Measurements from ENCODE around the gene ACTMAP. TPM values are rescaled to one million over a fixed set of nuclear protein-coding genes. Genes with fewer than 3 reads are reported as not detected.
"Not testable (repeated sequence)": the region's sequence is repeated elsewhere in the genome, so short reads cannot be mapped to it uniquely, and the experiment has no call there.

Gene ACTMAP
- total RNA-seq, 1 experiment from 2014 or later = 17.8 TPM

GRCh38 chr19:40786060-40787037, 36.1 kb upstream of the ACTMAP start:
- Mint-ChIP-seq H3K36me3 (ENCODE audit: insufficient read depth, unreplicated experiment) (peaks cover 30% of the 10 kb centered on the region), H3K27me3 (ENCODE audit: unreplicated experiment) (no peaks in the 10 kb centered on the region), H3K27ac (ENCODE audit: unreplicated experiment) (no peak overlapping the region), H3K4me3 (ENCODE audit: low read depth, unreplicated experiment) (no peak overlapping the region), H3K4me1 (ENCODE audit: low read depth, unreplicated experiment) (no peaks in the 10 kb centered on the region), H3K9me3 (ENCODE audit: low read depth, unreplicated experiment) (no peaks in the 10 kb centered on the region)
- no peak for DNase-seq
- BruUV-seq (replicated peaks) = no TSS peak
- intact Hi-C loops (cut with micrococcal nuclease; ENCODE audit: unreplicated experiment) = no loop called here
- CTCF ChIA-PET = interaction anchor here (0.5 to 0.6 kb wide), 3 partner anchors 28 to 397 kb away, joined by 3 read pairs; no protein-coding TSS in a partner anchor
- no peak for TF ChIP-seq CTCF (IDR thresholded peaks at IDR 0.05; ENCODE audit: unreplicated experiment)

GRCh38 chr19:40785526-40785925, 35.2 kb upstream of the ACTMAP start:
- no peak overlapping the region for H3K4me3 Mint-ChIP-seq (ENCODE audit: low read depth, unreplicated experiment)
- intact Hi-C loops (cut with micrococcal nuclease; ENCODE audit: unreplicated experiment) = no loop called here
- no peak for DNase-seq
- H3K27ac Mint-ChIP-seq (ENCODE audit: unreplicated experiment) = no peak overlapping the region
- no TSS peak for BruUV-seq (replicated peaks)
- H3K36me3 Mint-ChIP-seq (ENCODE audit: insufficient read depth, unreplicated experiment) = peaks cover 33% of the 10 kb centered on the region
- no peaks in the 10 kb centered on the region for H3K27me3 Mint-ChIP-seq (ENCODE audit: unreplicated experiment)
- TF ChIP-seq CTCF (IDR thresholded peaks at IDR 0.05; ENCODE audit: unreplicated experiment) = no peak
- CTCF ChIA-PET = no interaction called here
- no peaks in the 10 kb centered on the region for H3K9me3 Mint-ChIP-seq (ENCODE audit: low read depth, unreplicated experiment)
- H3K4me1 Mint-ChIP-seq (ENCODE audit: low read depth, unreplicated experiment) = no peaks in the 10 kb centered on the region

- not testable (repeated sequence) for H3K4me3 Mint-ChIP-seq (ENCODE audit: low read depth, unreplicated experiment); H3K27me3 Mint-ChIP-seq (ENCODE audit: unreplicated experiment)
Observed at GRCh38 chr19:40784146-40784545, 33.9 kb upstream of the ACTMAP start.

GRCh38 chr19:40783711-40784110, 33.4 kb upstream of the ACTMAP start:
- Mint-ChIP-seq H3K27me3 (ENCODE audit: unreplicated experiment) (no peaks in the 10 kb centered on the region), H3K36me3 (ENCODE audit: insufficient read depth, unreplicated experiment) (peaks cover 38% of the 10 kb centered on the region), H3K4me1 (ENCODE audit: low read depth, unreplicated experiment) (peaks cover 5% of the 10 kb centered on the region), H3K9me3 (ENCODE audit: low read depth, unreplicated experiment) (no peaks in the 10 kb centered on the region), H3K4me3 (ENCODE audit: low read depth, unreplicated experiment) (no peak overlapping the region), H3K27ac (ENCODE audit: unreplicated experiment) (no peak overlapping the region)
- intact Hi-C loops (cut with micrococcal nuclease; ENCODE audit: unreplicated experiment) = no loop called here
- DNase-seq = no peak
- CTCF ChIA-PET = no interaction called here
- BruUV-seq (replicated peaks) = no TSS peak
- TF ChIP-seq CTCF (IDR thresholded peaks at IDR 0.05; ENCODE audit: unreplicated experiment) = no peak

More at GRCh38 chr19:40784146-40784545, 33.9 kb upstream of the ACTMAP start:
- CTCF ChIA-PET; BruUV-seq (replicated peaks); H3K9me3 Mint-ChIP-seq (ENCODE audit: low read depth, unreplicated experiment); H3K27ac Mint-ChIP-seq (ENCODE audit: unreplicated experiment); H3K4me1 Mint-ChIP-seq (ENCODE audit: low read depth, unreplicated experiment); intact Hi-C loops (cut with micrococcal nuclease; ENCODE audit: unreplicated experiment); DNase-seq: not testable (repeated sequence)
- H3K36me3 Mint-ChIP-seq (ENCODE audit: insufficient read depth, unreplicated experiment) = peaks cover 35% of the 10 kb centered on the region

GRCh38 chr19:40781140-40781539, 30.9 kb upstream of the ACTMAP start:
- peaks cover 48% of the 10 kb centered on the region for H3K36me3 Mint-ChIP-seq (ENCODE audit: insufficient read depth, unreplicated experiment)
- TF ChIP-seq CTCF (IDR thresholded peaks at IDR 0.05; ENCODE audit: unreplicated experiment) = no peak
- H3K27me3 Mint-ChIP-seq (ENCODE audit: unreplicated experiment) = no peaks in the 10 kb centered on the region
- no peaks in the 10 kb centered on the region for H3K9me3 Mint-ChIP-seq (ENCODE audit: low read depth, unreplicated experiment)
- BruUV-seq (replicated peaks) = no TSS peak
- DNase-seq = no peak
- H3K4me3 Mint-ChIP-seq (ENCODE audit: low read depth, unreplicated experiment) = no peak overlapping the region
- CTCF ChIA-PET = no interaction called here
- intact Hi-C loops (cut with micrococcal nuclease; ENCODE audit: unreplicated experiment) = no loop called here
- no peak overlapping the region for H3K27ac Mint-ChIP-seq (ENCODE audit: unreplicated experiment)
- H3K4me1 Mint-ChIP-seq (ENCODE audit: low read depth, unreplicated experiment) = peaks cover 11% of the 10 kb centered on the region

All from Calu3 (cell line).